HG03039 (cell line): ENCODE data around the gene DNAAF5.
"Not testable (repeated sequence)": the region's sequence is repeated elsewhere in the genome, so short reads cannot be mapped to it uniquely, and the experiment has no call there.

Experiments
- ATAC-seq: cut with Tn5 transposase; IDR thresholded peaks from one replicate; pipeline ENCODE4 v1.9.1; 2021; ENCODE audit warnings: mild to moderate bottlenecking, moderate library complexity; ENCODE audit not compliant: unreplicated experiment

DNAAF5 gene

GRCh38 chr7:729140-730000 is 2.9 kb downstream of the DNAAF5 start:
- ATAC-seq: no peak

GRCh38 chr7:730501-731439 is 4.3 kb downstream of the DNAAF5 start:
- no peak for ATAC-seq

GRCh38 chr7:731440-732085 is 5.1 kb downstream of the DNAAF5 start:
- no peak for ATAC-seq

- ATAC-seq: no peak
Observed at GRCh38 chr7:732094-732541, 5.6 kb downstream of the DNAAF5 start.

GRCh38 chr7:732556-732955 is 6.1 kb downstream of the DNAAF5 start:
- no peak for ATAC-seq

GRCh38 chr7:734214-734613 is 7.7 kb downstream of the DNAAF5 start:
- ATAC-seq: no peak

GRCh38 chr7:734808-735207 is 8.3 kb downstream of the DNAAF5 start:
- no peak for ATAC-seq

GRCh38 chr7:738241-738640 is 11.7 kb downstream of the DNAAF5 start:
- ATAC-seq: no peak

GRCh38 chr7:738723-739454 is 12.4 kb downstream of the DNAAF5 start:
- ATAC-seq: no peak

- ATAC-seq: no peak
Observed at GRCh38 chr7:739455-739982, 13.0 kb downstream of the DNAAF5 start.

- ATAC-seq: no peak
Observed at GRCh38 chr7:739983-740942, 13.8 kb downstream of the DNAAF5 start.

GRCh38 chr7:741191-741671 is 14.7 kb downstream of the DNAAF5 start:
- no peak for ATAC-seq

- ATAC-seq: no peak
Observed at GRCh38 chr7:741850-742249, 15.4 kb downstream of the DNAAF5 start.

- ATAC-seq: no peak
Observed at GRCh38 chr7:742791-743190, 16.3 kb downstream of the DNAAF5 start.

- not testable (repeated sequence) for ATAC-seq
Observed at GRCh38 chr7:743341-744127, 17.0 kb downstream of the DNAAF5 start.

GRCh38 chr7:744128-744520 is 17.6 kb downstream of the DNAAF5 start:
- not testable (repeated sequence) for ATAC-seq

GRCh38 chr7:744854-745430 is 18.4 kb downstream of the DNAAF5 start:
- ATAC-seq: no peak
